ENCODE results near the gene UQCC3.

- TF ChIP-seq CTCF (IDR thresholded peaks at IDR 0.05): no peak
- no peak for TF ChIP-seq POLR2A (IDR thresholded peaks at IDR 0.05)
- TF ChIP-seq POLR2AphosphoS5 (IDR thresholded peaks at IDR 0.05): no peak
These were observed 27.3 kb upstream of the UQCC3 start for GRCh38 chr11:62644220-62644619.

Measured in breast epithelium (tissue), 3 donors.